SIG-M5 treated with dmso at 0.1 percent for 504 hours (cell line): ENCODE results near the gene MKNK2.

Experiments used
- DNase-seq: peaks from one replicate; lab custom pipeline; 2025; ENCODE audit not compliant: unreplicated experiment; lab: John Stamatoyannopoulos, UW

The MKNK2 gene

DNA sequence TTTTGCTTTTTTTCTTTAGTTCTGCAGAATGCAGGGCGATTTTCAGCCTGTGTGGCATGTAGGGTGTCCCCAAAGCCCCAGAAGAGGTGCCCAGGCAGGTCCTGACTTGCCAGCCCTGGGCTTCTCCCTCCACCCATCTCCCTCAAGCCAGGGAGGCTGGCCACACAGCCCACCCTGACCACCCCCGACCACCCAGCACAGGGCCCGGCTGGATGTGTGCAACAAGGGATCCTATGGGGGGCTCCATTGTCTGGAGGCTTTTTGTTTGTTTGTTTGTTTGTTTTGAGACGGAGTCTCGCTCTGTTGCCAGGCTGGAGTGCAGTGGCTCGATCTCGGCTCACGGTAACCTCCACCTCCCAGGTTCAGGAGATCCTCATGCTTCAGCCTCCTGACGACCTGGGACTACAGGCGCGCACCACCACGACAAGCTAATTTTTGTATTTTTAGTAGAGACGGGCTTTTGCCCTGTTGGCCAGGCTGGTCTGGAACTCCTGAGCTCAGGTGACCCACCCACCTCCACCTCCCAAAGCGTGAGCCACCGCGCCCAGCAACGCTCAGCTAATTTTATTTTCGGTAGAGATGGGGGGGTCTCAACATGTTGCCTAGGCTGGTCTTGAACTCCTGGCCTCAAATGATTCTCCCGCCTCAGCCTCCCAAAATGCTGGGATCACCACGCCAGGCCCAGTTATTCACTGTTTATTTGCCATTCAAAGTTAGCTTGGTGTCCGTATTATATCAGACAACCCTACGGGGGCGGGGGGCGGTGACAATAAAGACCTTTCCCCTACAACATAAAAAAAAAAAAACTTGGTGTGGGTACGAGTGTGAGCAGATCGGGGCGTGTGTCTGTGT is 7.8 kb upstream of the MKNK2 start:
- DNase-seq: no peak

DNA sequence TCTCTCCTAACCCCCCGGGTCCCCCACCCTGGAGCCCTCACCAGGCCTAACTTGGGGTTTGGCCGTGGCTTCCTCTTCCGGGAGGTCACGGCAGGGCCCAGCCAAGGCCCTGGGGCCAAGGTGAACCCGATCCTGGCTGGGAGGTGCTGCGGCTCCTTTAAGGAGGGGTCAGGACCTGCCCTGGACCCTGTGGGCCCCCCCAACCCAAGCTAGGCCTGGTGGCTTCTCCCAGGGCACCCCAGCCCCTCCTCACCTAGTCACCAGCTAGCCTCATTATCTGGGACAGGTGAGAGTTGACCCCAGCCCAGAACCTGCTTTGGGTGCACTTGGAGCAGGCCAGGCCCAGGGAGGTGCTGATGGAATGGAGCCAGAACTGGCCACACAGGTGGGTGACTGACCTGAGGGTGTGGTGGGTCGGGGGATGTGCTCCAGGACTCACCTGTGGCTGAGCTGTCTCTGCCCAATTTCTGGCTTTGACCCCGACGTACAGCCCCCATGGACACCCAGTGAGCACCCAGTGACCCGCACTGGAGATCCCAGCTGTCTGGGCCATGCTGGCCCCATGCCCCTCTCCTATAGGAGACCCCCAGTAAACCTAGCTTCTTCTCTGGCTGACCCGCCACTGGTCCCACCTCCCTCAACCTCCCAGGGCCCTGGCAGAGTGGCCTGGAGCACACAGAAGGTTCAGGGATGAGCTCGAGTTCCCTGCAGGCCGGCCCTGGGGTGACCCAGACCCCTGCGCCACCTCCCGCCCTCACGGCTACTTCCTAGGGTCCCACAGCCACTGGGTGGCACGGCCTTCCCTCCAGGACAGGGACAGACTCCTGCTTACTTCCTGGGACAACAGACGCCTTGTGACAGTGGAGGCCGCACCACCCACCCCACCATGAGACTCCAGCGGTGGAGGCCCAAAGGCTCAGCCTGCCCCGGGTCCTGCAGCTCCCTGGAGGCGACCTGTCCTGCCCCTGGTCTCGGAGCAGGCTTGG is 6.7 kb upstream of the MKNK2 start:
- no peak for DNase-seq

- DNase-seq: no peak
Measured at GRCh38 chr19:2056837-2057192, 5.8 kb upstream of the MKNK2 start.

- no peak for DNase-seq
Measured at GRCh38 chr19:2055931-2056836, 5.1 kb upstream of the MKNK2 start.

- no peak for DNase-seq
Measured at GRCh38 chr19:2054763-2055162, 3.7 kb upstream of the MKNK2 start.

- no peak for DNase-seq
Measured at GRCh38 chr19:2053601-2054389, 2.8 kb upstream of the MKNK2 start.

GRCh38 chr19:2051773-2052704 is 995 bp upstream of the MKNK2 start:
- DNase-seq: no peak

GRCh38 chr19:2050349-2050990 is 574 bp downstream of the MKNK2 start:
- no peak for DNase-seq

GRCh38 chr19:2049741-2050348 is 1.2 kb downstream of the MKNK2 start:
- DNase-seq: peak; percentile 84

- DNase-seq: no peak
Measured at GRCh38 chr19:2048959-2049740, 1.9 kb downstream of the MKNK2 start.

DNA sequence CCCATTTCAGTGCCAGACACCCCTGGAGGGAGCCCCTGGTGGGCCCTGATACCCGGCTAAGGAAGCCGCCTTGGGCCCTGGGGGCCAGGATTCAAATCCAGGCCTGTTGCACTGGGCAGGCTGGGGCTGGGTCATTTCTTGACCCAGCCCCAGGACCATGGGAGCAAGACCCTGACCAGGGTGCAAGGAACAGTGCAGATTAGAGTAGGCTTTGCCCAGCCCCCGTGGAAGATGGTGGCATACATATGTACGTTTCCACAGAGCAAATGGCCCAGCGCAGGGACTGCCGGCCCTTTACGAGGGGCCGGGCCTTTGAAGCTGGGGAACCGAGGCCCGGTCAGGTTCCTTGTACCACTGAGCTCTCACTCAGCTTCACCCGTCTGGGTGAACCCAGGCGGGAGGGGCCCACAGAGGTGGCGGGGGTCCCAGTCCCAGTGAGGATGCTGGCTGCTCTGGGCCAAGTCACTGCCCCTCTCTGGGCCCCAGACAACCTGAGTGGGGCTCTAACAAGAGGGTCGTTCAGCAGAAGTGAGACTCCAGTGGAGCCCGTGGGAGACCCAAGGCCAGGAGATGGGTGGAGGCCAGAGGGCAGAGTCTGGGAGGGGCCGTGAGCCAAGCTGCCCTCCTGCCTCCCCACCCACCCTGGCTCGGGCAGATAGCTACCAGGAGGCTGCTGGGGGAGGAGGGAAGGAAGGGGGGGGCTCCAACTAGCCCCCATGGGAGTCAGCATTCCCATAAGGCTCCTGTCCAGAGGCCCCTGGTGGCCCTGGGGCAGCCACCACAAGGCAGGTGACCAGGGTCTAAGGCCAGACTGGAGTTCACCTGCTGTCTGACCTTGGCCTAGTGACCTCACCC is 2.7 kb downstream of the MKNK2 start:
- no peak for DNase-seq

GRCh38 chr19:2047449-2048103 is 3.5 kb downstream of the MKNK2 start:
- no peak for DNase-seq

DNA sequence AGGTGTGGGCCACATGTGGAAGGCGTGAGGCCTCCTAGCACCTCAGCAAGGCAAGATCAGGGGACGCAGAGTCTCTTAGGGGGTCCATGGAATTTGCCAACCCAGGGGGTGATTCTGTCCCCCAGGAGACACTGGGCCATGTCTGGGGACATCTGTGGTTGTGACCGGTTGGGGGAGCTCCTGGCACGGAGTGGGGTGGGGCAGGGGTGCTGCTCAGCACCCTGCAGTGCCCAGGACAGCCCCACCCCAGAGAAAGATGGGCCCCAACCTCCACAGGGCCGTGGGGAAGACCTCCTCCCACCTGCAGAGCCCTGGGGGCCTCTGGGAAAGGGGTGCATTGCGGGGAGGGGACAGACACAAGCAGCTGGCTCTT is 4.0 kb downstream of the MKNK2 start:
- no peak for DNase-seq

GRCh38 chr19:2046046-2046907 is 4.8 kb downstream of the MKNK2 start:
- DNase-seq: no peak

GRCh38 chr19:2045501-2046045 is 5.5 kb downstream of the MKNK2 start:
- no peak for DNase-seq
